HG03520 (cell line): ENCODE measurements around the gene SLC7A5.
"Not testable (repeated sequence)": the region's sequence is repeated elsewhere in the genome, so short reads cannot be mapped to it uniquely, and the experiment has no call there.

Source experiments
- ATAC-seq: cut with Tn5 transposase; IDR thresholded peaks from one replicate; pipeline ENCODE4 v1.9.1; 2021; ENCODE audit warnings: mild to moderate bottlenecking, moderate library complexity; ENCODE audit not compliant: unreplicated experiment

The SLC7A5 gene

GRCh38 chr16:87862597-87863326, 6.5 kb downstream of the SLC7A5 start:
- not testable (repeated sequence) for ATAC-seq

GRCh38 chr16:87861300-87862099, 7.8 kb downstream of the SLC7A5 start:
- not testable (repeated sequence) for ATAC-seq

DNA sequence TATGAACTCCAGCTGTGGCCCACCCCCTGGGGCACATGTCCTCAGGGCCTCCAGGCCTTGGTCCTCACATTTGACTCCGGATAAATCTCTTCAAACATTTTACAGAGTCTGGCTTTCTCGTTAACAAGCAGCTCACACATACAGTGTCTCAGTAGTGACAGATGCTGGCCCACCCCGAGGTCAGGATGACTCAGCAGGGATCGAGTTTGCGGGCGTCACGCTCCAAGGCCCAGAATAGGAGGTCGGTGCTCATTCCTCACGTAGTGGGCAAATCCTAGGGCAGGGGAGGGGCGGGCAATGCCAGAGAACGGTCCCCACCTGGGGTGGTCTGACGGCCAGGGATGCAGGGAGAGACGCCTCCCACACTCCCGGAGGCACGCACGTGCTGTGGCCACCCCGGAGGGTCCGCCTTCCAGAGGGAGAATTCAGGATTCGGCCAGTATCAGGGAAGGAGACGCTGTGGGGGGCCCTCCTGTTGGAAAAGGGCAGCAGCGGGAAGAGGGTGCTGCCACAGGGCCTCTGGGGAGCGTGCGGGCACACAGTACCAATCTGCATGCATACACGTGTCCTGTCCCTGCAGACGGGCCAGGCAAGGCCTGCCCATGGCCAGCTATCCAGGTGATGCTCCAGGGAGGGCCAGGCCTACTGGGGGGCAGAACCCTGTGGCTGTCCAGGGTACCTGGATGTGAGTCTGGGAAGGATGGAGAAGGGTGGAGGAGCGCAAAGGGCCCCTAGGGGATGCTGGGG, 8.6 kb downstream of the SLC7A5 start:
- ATAC-seq: no peak

- ATAC-seq: not testable (repeated sequence)
These were observed 10.9 kb downstream of the SLC7A5 start for GRCh38 chr16:87858151-87858993.

- no peak for ATAC-seq
These were observed 12.5 kb downstream of the SLC7A5 start for GRCh38 chr16:87856791-87857228.

GRCh38 chr16:87855852-87856715, 13.2 kb downstream of the SLC7A5 start:
- ATAC-seq: no peak

DNA sequence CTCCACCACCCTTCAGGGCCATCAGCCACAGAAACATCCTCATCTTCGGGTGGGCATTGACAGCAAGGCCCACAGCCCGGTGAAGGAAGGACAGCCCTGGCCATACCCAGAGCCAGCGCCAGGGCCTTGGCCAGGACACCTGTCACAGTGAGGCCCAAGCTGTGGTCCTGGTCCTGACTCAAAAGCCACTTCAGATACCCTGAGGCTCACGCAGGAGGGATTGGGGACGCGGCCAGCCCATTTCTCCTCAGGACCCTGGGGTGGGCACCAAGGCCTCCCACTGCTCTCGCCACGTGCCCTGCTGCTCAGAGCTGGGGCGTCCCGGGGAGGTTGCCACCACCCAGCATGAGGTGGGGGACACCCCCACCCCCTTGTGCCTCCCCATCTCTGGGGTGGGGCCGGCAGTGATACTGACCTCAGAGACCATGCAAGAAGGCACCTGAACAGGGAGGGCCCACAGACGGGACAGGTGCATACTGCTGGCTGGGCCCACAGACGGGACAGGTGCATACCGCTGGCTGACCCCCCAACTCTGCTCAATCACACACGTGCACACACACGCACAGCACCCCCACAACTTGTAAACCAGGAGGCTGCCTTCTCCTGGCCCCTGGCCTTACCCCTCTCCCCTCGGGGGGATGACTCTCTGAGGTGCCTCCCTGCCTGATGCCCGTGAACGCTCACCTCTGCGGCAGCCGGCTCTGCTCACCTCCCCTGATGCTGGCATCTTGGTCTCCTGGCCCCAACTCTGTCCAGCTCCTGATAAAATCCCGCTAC, 14.2 kb downstream of the SLC7A5 start:
- no peak for ATAC-seq

- no peak for ATAC-seq
These were observed 15.0 kb downstream of the SLC7A5 start for GRCh38 chr16:87854053-87854906.

DNA sequence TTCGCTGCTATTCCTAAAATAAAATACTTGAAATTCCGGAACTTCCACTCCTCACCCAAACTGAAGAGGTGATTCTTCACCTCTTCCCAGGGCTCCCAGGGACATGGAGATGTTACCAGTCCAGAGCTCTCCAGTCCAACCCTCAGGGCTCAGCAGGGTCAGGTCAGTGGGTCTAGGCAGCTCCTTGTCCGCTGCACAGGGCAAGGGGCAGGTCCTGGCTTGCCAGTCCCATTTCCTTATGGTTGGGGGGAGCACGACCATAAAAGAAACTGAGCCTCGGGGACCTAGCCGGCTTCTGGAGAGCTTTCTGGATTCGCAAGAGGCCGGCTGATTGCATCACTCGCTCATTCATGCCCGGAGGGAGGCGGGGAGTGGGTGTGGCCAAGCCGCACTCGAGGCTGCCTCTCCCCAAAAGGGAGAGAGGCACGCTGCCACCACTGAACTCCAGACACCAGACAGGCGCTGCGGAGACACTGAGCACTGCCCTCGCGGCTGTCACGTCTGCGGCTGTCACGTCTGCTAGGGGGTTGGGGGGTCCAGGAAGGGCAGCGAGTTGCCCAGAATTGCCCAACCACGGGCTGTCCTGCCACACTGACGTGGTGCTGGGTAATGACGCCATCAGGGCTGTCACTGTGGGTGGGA, 15.8 kb downstream of the SLC7A5 start:
- peak; percentile 60 for ATAC-seq

DNA sequence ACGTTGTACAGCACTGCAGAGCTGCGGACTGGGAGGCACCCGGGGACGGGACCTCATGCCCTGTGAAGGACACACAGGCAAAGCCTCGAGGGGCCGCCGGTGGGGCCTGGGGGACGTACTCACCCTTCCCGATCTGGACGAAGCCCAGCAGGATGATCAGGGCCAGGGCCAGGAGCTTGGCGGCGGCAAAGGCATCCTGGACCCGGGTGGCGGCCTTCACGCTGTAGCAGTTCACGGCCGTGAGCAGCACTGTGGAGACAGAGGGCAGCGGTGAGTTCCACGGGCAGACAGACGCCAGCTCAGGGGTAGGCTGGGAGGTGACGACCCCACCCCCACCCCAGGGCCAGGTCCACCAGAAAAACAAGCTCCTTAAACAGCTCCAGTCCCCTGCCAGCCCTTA, 17.7 kb downstream of the SLC7A5 start:
- no peak for ATAC-seq

DNA sequence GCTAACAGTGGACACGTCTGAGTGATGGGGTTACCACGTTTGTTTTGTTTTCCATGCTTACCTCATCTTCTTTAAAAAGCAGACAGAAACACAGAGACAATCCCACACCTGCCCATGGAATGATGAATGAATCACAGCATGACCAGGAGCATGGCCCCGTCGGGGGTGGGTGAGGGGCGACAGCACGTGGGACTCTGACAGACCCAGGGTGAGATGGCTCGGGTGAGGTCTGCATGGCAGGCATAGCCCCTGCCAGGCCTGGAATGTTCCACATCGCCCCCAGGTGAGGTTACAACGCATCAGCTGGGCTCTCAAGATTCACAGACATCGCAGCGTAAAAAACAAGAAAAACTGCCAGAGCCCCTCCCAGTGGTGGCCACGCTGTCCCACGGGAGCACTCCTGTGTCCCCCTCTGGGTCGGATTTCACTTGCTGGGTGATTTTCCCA, 18.1 kb downstream of the SLC7A5 start:
- ATAC-seq: no peak

- ATAC-seq: no peak
These were observed 19.0 kb downstream of the SLC7A5 start for GRCh38 chr16:87850009-87851006.

- ATAC-seq: no peak
These were observed 19.8 kb downstream of the SLC7A5 start for GRCh38 chr16:87849419-87850008.

GRCh38 chr16:87848676-87849345, 20.5 kb downstream of the SLC7A5 start:
- no peak for ATAC-seq
